ENCODE data around the gene LAMB1.

Gene LAMB1

DNA sequence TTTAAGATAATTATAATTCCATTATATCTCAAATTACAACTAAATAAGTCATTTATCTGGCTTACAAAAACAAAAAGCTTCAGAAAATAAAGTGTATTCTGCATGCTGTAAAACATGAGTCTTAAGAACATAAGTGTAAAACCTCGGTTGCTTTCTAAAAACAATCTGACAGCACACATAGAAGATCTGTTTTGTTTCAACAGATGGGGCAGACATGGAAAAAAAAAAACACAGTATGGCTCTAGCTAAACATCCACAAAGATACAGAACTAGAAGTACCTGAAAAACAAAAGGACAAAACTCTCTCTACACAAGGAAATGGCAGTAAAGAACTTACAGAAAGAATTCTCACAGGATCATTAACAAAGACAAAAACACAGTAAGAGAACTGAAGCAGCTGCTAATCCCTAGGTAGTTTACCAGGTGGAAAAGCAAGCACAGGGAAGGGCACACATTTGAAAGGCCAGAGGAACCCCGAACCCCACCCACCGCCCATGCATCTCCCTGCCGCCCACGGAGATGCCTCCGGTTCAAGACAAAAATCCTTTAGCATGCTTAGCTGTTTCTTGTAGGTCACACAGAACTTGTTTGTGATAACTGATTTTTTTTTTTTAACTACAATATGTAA, 69.5 kb downstream of the LAMB1 start:
- TF ChIP-seq CTCF (IDR thresholded peaks at IDR 0.05; ENCODE audit: insufficient read depth, low read length): no peak
- TF ChIP-seq GABPA (IDR thresholded peaks at IDR 0.05; ENCODE audit: low read depth): no peak
- Histone ChIP-seq H3K27me3 (ENCODE audit: insufficient read depth, poor library complexity, severe bottlenecking) (no peaks in the 10 kb centered on the region), H3K4me3 (replicated peaks; ENCODE audit: insufficient read depth, low read length) (no peak overlapping the region), H3K27ac (replicated peaks) (no peak overlapping the region)
- no peak for DNase-seq (ENCODE audit: low read depth in 1 of 2, low spot score in 1 of 2)

- Histone ChIP-seq H3K4me3 (replicated peaks; ENCODE audit: insufficient read depth, low read length) (no peak overlapping the region), H3K27ac (replicated peaks) (no peak overlapping the region), H3K27me3 (ENCODE audit: insufficient read depth, poor library complexity, severe bottlenecking) (no peaks in the 10 kb centered on the region)
- DNase-seq (ENCODE audit: low read depth in 1 of 2, low spot score in 1 of 2): no peak
- TF ChIP-seq REST (IDR thresholded peaks at IDR 0.05; ENCODE audit: insufficient replicate concordance, low read depth): no peak
- TF ChIP-seq CTCF (IDR thresholded peaks at IDR 0.05; ENCODE audit: insufficient read depth, low read length): no peak
- no peak for TF ChIP-seq SPI1 (IDR thresholded peaks at IDR 0.05; ENCODE audit: borderline replicate concordance, low read depth)
- TF ChIP-seq POLR2AphosphoS5 (IDR thresholded peaks at IDR 0.05; ENCODE audit: low read depth): no peak
- TF ChIP-seq GABPA (IDR thresholded peaks at IDR 0.05; ENCODE audit: low read depth): no peak
These were observed 70.2 kb downstream of the LAMB1 start for GRCh38 chr7:107932805-107933204.

DNA sequence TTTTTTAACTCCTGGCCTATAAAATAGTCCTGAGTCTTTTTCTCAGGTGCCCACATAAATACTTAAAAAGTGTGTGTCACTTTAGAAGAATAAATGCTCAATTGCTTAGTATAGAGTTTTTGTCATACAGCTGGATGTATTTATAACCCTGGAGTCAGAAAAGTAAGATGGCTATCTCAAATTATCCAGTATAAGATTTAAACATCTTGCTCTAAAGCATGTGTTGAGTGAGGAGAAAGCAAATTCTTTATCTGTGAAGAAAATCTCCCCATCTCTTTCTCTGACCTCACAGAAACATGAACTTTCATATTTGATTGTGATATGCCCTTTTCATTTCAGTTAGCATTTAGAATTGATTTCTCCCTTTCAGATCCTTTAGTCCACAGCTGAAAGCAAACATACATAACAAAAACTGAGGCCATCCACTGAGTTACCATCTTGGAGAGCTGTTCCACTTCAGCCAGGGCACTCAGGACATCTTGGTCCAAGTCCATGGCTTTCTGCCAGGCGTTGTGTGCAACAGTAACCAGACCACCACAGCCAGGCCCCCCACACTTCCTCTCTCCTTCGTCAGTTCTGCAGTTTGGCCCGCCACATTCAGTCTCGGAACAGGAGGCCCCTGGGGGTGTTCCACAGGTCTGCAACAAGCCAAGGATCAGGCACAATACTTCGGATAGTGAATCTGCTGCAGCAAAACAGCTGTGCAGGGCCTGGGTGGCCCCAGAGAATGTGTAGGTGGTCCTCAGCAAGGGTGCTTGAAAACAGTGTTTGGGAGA, 71.0 kb downstream of the LAMB1 start:
- Histone ChIP-seq H3K4me3 (replicated peaks; ENCODE audit: insufficient read depth, low read length) (no peak overlapping the region), H3K27me3 (ENCODE audit: insufficient read depth, poor library complexity, severe bottlenecking) (no peaks in the 10 kb centered on the region), H3K27ac (replicated peaks) (no peak overlapping the region)
- DNase-seq (ENCODE audit: low read depth in 1 of 2, low spot score in 1 of 2): no peak
- TF ChIP-seq SPI1 (IDR thresholded peaks at IDR 0.05; ENCODE audit: borderline replicate concordance, low read depth) (no peak), POLR2AphosphoS5 (IDR thresholded peaks at IDR 0.05; ENCODE audit: low read depth) (no peak), CTCF (IDR thresholded peaks at IDR 0.05; ENCODE audit: insufficient read depth, low read length) (no peak), REST (IDR thresholded peaks at IDR 0.05; ENCODE audit: insufficient replicate concordance, low read depth) (no peak), GABPA (IDR thresholded peaks at IDR 0.05; ENCODE audit: low read depth) (no peak)

Data from HL-60 (cell line).